Hepatocyte (in vitro differentiated cells): Measurements from ENCODE around the gene INO80C.

Experiments
- EZH2 ChIP-seq: fragments of 200-600 bp; sonication (generic); IDR thresholded peaks from 2 replicates; pipeline ENCODE4 v1.6.1; 2016; ENCODE audit warnings: antibody characterized with exemption, mild to moderate bottlenecking, borderline replicate concordance
- TF ChIP-seq, protein P1 (sequence below): fragments of 200-600 bp; sonication (generic); IDR thresholded peaks from 2 replicates; pipeline ENCODE4 v1.5.1; 2016; ENCODE audit warnings: antibody characterized with exemption, mild to moderate bottlenecking; ENCODE audit not compliant: poor library complexity

- TF ChIP-seq, protein P1, sequence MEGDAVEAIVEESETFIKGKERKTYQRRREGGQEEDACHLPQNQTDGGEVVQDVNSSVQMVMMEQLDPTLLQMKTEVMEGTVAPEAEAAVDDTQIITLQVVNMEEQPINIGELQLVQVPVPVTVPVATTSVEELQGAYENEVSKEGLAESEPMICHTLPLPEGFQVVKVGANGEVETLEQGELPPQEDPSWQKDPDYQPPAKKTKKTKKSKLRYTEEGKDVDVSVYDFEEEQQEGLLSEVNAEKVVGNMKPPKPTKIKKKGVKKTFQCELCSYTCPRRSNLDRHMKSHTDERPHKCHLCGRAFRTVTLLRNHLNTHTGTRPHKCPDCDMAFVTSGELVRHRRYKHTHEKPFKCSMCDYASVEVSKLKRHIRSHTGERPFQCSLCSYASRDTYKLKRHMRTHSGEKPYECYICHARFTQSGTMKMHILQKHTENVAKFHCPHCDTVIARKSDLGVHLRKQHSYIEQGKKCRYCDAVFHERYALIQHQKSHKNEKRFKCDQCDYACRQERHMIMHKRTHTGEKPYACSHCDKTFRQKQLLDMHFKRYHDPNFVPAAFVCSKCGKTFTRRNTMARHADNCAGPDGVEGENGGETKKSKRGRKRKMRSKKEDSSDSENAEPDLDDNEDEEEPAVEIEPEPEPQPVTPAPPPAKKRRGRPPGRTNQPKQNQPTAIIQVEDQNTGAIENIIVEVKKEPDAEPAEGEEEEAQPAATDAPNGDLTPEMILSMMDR = no peak
- no peak for TF ChIP-seq EZH2
Measured at GRCh38 chr18:35451032-35451431, 46.7 kb downstream of the INO80C start.
